Smooth muscle cell (in vitro differentiated cells): Measurements from ENCODE around the gene NOD2. TPM values are rescaled to one million over a fixed set of nuclear protein-coding genes. Genes with fewer than 3 reads are reported as not detected.

Experiments used
- DNase-seq: peaks from one replicate; lab custom pipeline; 2025; ENCODE audit not compliant: unreplicated experiment; lab: John Stamatoyannopoulos, UW
- H2AFZ ChIP-seq: fragments of 200-600 bp; sonication (generic); 2 replicates; pipeline ENCODE4 v1.6.0; 2016; ENCODE audit warnings: antibody characterized with exemption, low read depth, mild to moderate bottlenecking
- H3F3A ChIP-seq: fragments of 200-600 bp; sonication (generic); 2 replicates; pipeline ENCODE4 v1.6.0; 2017; ENCODE audit warnings: antibody characterized with exemption, low read depth
- H3K27ac ChIP-seq: fragments of 200-600 bp; sonication (generic); 2 replicates; pipeline ENCODE4 v1.5.1; 2016; ENCODE audit warnings: low read depth, mild to moderate bottlenecking
- H3K27me3 ChIP-seq: fragments of 200-600 bp; sonication (generic); 2 replicates; pipeline ENCODE4 v1.6.1; 2016; ENCODE audit warnings: low read depth, mild to moderate bottlenecking
- H3K36me3 ChIP-seq: fragments of 200-600 bp; sonication (generic); 2 replicates; pipeline ENCODE4 v1.5.1; 2016; ENCODE audit warnings: low read depth
- H3K4me1 ChIP-seq: fragments of 200-600 bp; sonication (generic); 2 replicates; pipeline ENCODE4 v1.5.1; 2016; ENCODE audit warnings: low read depth
- H3K4me2 ChIP-seq: fragments of 200-600 bp; sonication (generic); 2 replicates; pipeline ENCODE4 v1.6.0; 2016; ENCODE audit warnings: mild to moderate bottlenecking
- H3K4me3 ChIP-seq: fragments of 200-600 bp; sonication (generic); 2 replicates; pipeline ENCODE4 v1.5.1; 2016; ENCODE audit warnings: mild to moderate bottlenecking
- H3K79me2 ChIP-seq: fragments of 200-600 bp; sonication (generic); 2 replicates; pipeline ENCODE4 v1.6.0; 2016; ENCODE audit warnings: low read depth, mild to moderate bottlenecking
- H3K9ac ChIP-seq: fragments of 200-600 bp; sonication (generic); 2 replicates; pipeline ENCODE4 v1.6.0; 2016; ENCODE audit warnings: low read depth
- H3K9me3 ChIP-seq: fragments of 200-600 bp; sonication (generic); replicated peaks from 2 replicates; pipeline ENCODE4 v1.5.1; 2016; ENCODE audit warnings: low read depth
- H4K20me1 ChIP-seq: fragments of 200-600 bp; sonication (generic); 2 replicates; pipeline ENCODE4 v1.6.0; 2016; ENCODE audit warnings: low read depth
- WGBS: methylation state at CpG from one replicate; pipeline ENCODE4 v1.1.7; 2016; ENCODE audit warnings: low lambda C conversion rate; 5-methylcytosine and 5-hydroxymethylcytosine counted together
- polyA plus RNA-seq: library from polyadenylated mRNA; unstranded; fragments of >200 nt; fragmentation: Nextera tagmentation; extraction: Ambion mirVana; gene quantifications from 2 replicates; pipeline ENCODE4 v1.2.1, GENCODE V29; 2016
- total RNA-seq: library from RNA; depleted of rRNA; stranded (reverse); fragments of >200 nt; gene quantifications from 2 replicates; pipeline ENCODE4 v1.2.3, GENCODE V29; 2014
- TF ChIP-seq, protein P1 (sequence below): fragments of 200-600 bp; sonication (generic); IDR thresholded peaks from 2 replicates; pipeline ENCODE4 v1.5.1; 2017; ENCODE audit warnings: borderline replicate concordance, mild to moderate bottlenecking, antibody characterized with exemption; ENCODE audit not compliant: insufficient read depth, poor library complexity, severe bottlenecking

The NOD2 gene
- total and polyA plus RNA-seq, 2 experiments from 2014 or later = 0.90 TPM; not detected in 1

DNA sequence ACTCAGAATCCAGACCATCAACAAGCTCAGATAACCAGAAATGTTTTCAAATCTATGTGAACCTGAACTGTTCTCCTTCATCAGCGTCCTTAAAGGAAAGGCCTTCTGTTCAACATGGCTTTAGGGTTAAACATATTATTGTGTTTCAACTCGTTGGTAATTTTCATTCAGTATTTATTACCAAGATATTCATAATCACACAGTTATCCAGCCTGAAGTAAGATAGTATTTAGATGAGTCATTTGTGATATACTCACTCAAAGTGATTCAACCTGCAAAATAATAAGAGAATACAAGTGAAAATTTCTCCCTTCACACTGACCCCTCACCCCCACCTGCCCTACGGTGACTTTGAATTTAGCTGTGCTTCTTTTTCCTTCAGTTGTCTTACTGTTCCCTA is 51.5 kb downstream of the NOD2 start:
- no peaks in the 10 kb centered on the region for H3K36me3 ChIP-seq
- H4K20me1 ChIP-seq = peaks cover 3% of the 10 kb centered on the region
- no peaks in the 10 kb centered on the region for H3F3A ChIP-seq
- WGBS = 86% methylated on average over 3 of the region's 3 CpGs
- no peak overlapping the region for H2AFZ ChIP-seq
- no peak overlapping the region for H3K9ac ChIP-seq
- H3K4me1 ChIP-seq = peaks cover 3% of the 10 kb centered on the region
- TF ChIP-seq, protein P1, sequence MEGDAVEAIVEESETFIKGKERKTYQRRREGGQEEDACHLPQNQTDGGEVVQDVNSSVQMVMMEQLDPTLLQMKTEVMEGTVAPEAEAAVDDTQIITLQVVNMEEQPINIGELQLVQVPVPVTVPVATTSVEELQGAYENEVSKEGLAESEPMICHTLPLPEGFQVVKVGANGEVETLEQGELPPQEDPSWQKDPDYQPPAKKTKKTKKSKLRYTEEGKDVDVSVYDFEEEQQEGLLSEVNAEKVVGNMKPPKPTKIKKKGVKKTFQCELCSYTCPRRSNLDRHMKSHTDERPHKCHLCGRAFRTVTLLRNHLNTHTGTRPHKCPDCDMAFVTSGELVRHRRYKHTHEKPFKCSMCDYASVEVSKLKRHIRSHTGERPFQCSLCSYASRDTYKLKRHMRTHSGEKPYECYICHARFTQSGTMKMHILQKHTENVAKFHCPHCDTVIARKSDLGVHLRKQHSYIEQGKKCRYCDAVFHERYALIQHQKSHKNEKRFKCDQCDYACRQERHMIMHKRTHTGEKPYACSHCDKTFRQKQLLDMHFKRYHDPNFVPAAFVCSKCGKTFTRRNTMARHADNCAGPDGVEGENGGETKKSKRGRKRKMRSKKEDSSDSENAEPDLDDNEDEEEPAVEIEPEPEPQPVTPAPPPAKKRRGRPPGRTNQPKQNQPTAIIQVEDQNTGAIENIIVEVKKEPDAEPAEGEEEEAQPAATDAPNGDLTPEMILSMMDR = no peak
- no peaks in the 10 kb centered on the region for H3K9me3 ChIP-seq
- no peaks in the 10 kb centered on the region for H3K79me2 ChIP-seq
- no peak for DNase-seq
- no peak overlapping the region for H3K4me2 ChIP-seq
- H3K27ac ChIP-seq = no peak overlapping the region
- H3K27me3 ChIP-seq = no peaks in the 10 kb centered on the region
- no peak overlapping the region for H3K4me3 ChIP-seq

DNA sequence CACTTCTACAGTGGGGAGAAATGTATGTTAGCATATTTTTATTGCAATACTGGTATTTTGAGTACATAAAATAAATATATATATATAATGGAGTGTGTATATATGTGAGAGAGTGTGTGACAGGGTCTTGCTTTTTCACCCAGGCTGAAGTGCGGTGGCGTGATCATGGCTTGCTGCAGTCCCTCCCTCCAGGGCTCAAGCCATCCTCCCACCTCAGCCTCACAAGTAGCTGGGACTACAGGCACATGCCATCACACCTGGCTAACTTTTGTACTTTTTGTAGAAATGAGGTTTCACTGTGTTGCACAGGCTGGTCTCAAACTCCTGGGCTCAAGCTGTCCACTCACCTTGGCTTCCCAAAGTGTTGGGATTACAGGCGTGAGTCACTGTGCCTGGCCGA is 52.5 kb downstream of the NOD2 start:
- Histone ChIP-seq H2AFZ (no peak overlapping the region), H3K4me1 (peaks cover 3% of the 10 kb centered on the region), H3K4me3 (no peak overlapping the region), H3K27ac (no peak overlapping the region), H3F3A (no peaks in the 10 kb centered on the region), H3K4me2 (no peak overlapping the region), H3K9ac (no peak overlapping the region), H4K20me1 (peaks cover 3% of the 10 kb centered on the region), H3K9me3 (no peaks in the 10 kb centered on the region), H3K79me2 (no peaks in the 10 kb centered on the region), H3K27me3 (no peaks in the 10 kb centered on the region), H3K36me3 (no peaks in the 10 kb centered on the region)
- WGBS = 88% methylated on average over 4 of the region's 4 CpGs
- no peak for DNase-seq
- TF ChIP-seq, protein P1 = no peak

DNA sequence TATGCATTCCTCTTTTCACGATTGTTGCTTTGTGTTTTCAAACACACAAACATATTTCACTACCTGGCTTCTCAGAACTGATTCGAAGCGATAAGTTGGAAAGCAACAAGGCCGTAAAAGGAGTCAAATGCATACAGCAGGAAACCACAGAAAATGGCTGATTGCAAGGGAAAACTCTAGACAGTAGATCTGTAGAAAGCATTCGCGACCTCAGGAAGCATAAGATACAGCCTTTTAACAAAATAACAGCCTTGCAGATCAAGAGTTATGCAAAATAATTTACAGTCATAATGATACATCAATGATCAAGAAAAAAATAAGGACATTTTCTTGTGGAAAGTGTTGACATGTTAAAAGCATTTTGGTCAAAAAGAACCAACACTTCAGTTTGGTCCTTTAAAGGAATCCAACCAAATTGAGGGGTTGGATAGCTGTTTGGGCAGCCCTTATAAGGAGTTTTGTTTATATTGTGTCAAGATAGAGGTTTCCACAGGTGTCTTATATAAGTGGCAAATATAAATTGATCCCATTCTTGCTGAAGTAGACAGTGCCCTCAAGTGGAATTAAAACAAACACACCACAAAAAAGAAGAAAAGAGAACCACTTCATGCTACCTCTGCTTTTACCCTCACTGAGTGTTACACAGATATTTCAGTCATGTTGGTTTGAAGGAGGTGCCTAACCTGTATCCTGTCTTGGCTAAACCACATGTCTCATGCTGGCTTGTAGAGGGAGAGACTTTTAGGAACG is 54.0 kb downstream of the NOD2 start:
- no peak overlapping the region for H2AFZ ChIP-seq
- no peak overlapping the region for H3K4me2 ChIP-seq
- no peaks in the 10 kb centered on the region for H3F3A ChIP-seq
- H3K36me3 ChIP-seq = peaks cover under 1% of the 10 kb centered on the region
- H4K20me1 ChIP-seq = peaks cover 3% of the 10 kb centered on the region
- no peak overlapping the region for H3K4me3 ChIP-seq
- no peaks in the 10 kb centered on the region for H3K9me3 ChIP-seq
- H3K79me2 ChIP-seq = no peaks in the 10 kb centered on the region
- TF ChIP-seq, protein P1 = no peak
- peaks cover 3% of the 10 kb centered on the region for H3K4me1 ChIP-seq
- no peak for DNase-seq
- H3K9ac ChIP-seq = no peak overlapping the region
- no peak overlapping the region for H3K27ac ChIP-seq
- H3K27me3 ChIP-seq = no peaks in the 10 kb centered on the region
- WGBS = 76% methylated on average over 7 of the region's 7 CpGs

DNA sequence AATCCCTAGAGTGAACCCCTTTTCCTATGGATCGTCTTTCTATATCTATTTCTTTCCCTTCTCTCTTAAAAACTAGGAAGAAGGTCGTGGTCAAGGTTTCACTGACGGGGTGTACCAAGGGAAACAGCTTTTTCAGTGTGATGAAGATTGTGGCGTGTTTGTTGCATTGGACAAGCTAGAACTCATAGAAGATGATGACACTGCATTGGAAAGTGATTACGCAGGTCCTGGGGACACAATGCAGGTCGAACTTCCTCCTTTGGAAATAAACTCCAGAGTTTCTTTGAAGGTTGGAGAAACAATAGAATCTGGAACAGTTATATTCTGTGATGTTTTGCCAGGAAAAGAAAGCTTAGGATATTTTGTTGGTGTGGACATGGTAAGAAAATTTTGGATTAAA is 58.1 kb downstream of the NOD2 start:
- H3K36me3 ChIP-seq = peaks cover 7% of the 10 kb centered on the region
- H3K4me3 ChIP-seq = no peak overlapping the region
- H4K20me1 ChIP-seq = peaks cover 3% of the 10 kb centered on the region
- H3K27ac ChIP-seq = no peak overlapping the region
- no peak overlapping the region for H3K9ac ChIP-seq
- WGBS = 93% methylated on average over 6 of the region's 6 CpGs
- no peak overlapping the region for H2AFZ ChIP-seq
- H3F3A ChIP-seq = no peaks in the 10 kb centered on the region
- H3K4me1 ChIP-seq = no peaks in the 10 kb centered on the region
- H3K4me2 ChIP-seq = no peak overlapping the region
- no peaks in the 10 kb centered on the region for H3K79me2 ChIP-seq
- DNase-seq = no peak
- no peaks in the 10 kb centered on the region for H3K9me3 ChIP-seq
- TF ChIP-seq, protein P1 = no peak
- no peaks in the 10 kb centered on the region for H3K27me3 ChIP-seq
